Upper lobe of left lung (tissue), 6 donors: ENCODE measurements around the gene DHRS12. TPM values are rescaled to one million over a fixed set of nuclear protein-coding genes. Genes with fewer than 3 reads are reported as not detected.

ENCODE experiments used
- ATAC-seq, 2 donors: fragments of 200-7000 bp; cut with Tn5 transposase; one replicate each; pipeline ENCODE4 v1.9.1; 2022; ENCODE audit warnings: mild to moderate bottlenecking in 2 of 2, moderate library complexity in 2 of 2; ENCODE audit not compliant: low FRiP score in 2 of 2
- DNase-seq, 2 donors: peaks; one replicate each; pipeline ENCODE4 v3.0.0-alpha.2; 2019 to 2020
- H3K27ac ChIP-seq, 4 donors: fragments of 200-600 bp; sonication (generic); one replicate each; pipeline ENCODE4 v1.5.1; 2016 to 2019
- H3K27me3 ChIP-seq, 4 donors: fragments of 200-600 bp; sonication (generic); one replicate each; pipeline ENCODE4 v1.5.1; 2017 to 2019
- H3K36me3 ChIP-seq, 4 donors: fragments of 200-600 bp; sonication (generic); one replicate each; pipeline ENCODE4 v1.5.1; 2016 to 2019
- H3K4me1 ChIP-seq, 4 donors: fragments of 200-600 bp; sonication (generic); one replicate each; pipeline ENCODE4 v1.5.1; 2018 to 2019
- H3K4me3 ChIP-seq, 4 donors: fragments of 200-600 bp; sonication (generic); one replicate each; pipeline ENCODE4 v1.5.1; 2017 to 2019; ENCODE audit warnings: mild to moderate bottlenecking in 2 of 4, moderate library complexity in 1 of 4
- H3K9me3 ChIP-seq, 4 donors: fragments of 200-600 bp; sonication (generic); one replicate each; pipeline ENCODE4 v1.5.1; 2018 to 2019
- CTCF ChIP-seq, 6 experiments: fragments of 450-650 bp in 4 of 6; fragments of 200-600 bp in 2 of 6; sonication (generic) in 2 of 6; IDR thresholded peaks; one replicate each; pipeline ENCODE4 v1.5.1; 2016 to 2019; ENCODE audit warnings: antibody characterized with exemption in 6 of 6
- EP300 ChIP-seq, 4 donors: sonication (generic); formaldehyde crosslinking; IDR thresholded peaks; one replicate each; pipeline ENCODE4 v1.5.1; 2017; ENCODE audit warnings: antibody characterized with exemption in 4 of 4, control low read depth in 2 of 4
- POLR2A ChIP-seq, 4 donors: fragments of 450-650 bp; IDR thresholded peaks; one replicate each; pipeline ENCODE4 v1.5.1; 2016 to 2017; ENCODE audit warnings: antibody characterized with exemption in 4 of 4, mild to moderate bottlenecking in 2 of 4
- POLR2AphosphoS5 ChIP-seq, 2 donors: sonication (generic); formaldehyde crosslinking; IDR thresholded peaks; one replicate each; pipeline ENCODE4 v1.5.1; 2017; ENCODE audit warnings: antibody characterized with exemption in 2 of 2
- WGBS, 2 donors: methylation state at CpG; one replicate each; pipeline ENCODE4 v1.1.5; 2017 to 2018; 5-methylcytosine and 5-hydroxymethylcytosine counted together
- total RNA-seq, 6 donors: library from RNA; depleted of rRNA in 4 of 6; stranded (reverse); fragments of >200 nt in 4 of 6; gene quantifications; one replicate each; pipeline versions ENCODE4 v1.1.0 to v1.2.1, GENCODE V29; 2016 to 2021
- donor health status: DM: no; HTN: no; CAD: no; lungs with moderate emphysema.
- donor health status: DM: no; HTN: yes; CAD: no; lungs with severe emphysema.

DHRS12 gene
- total RNA-seq, 6 donors from 2014 or later = 11.7 to 19.1 (median 17.6) TPM

GRCh38 chr13:51769455-51770127, 34.4 kb downstream of the DHRS12 start:
- peak overlapping the region; percentile 37 to 68 (median 60) for H3K27ac ChIP-seq
- 53 to 60% methylated on average over 11 of the region's 11 CpGs for WGBS, 2 donors
- H3K27me3 ChIP-seq = no peaks in the 10 kb centered on the region
- ATAC-seq (peak; percentile 69 to 76), DNase-seq (peak; percentile 41 to 67)
- peaks cover 0 to 19% (median 2%) of the 10 kb centered on the region in 4 donors for H3K36me3 ChIP-seq
- H3K4me1 ChIP-seq = peaks cover 9 to 22% (median 16%) of the 10 kb centered on the region in 4 donors
- TF ChIP-seq POLR2AphosphoS5 (IDR thresholded peaks at IDR 0.05) (peak in 1 of 2 donors; percentile 65), EP300 (IDR thresholded peaks at IDR 0.05) (peak in 3 of 4 donors; percentile 57 to 94 (median 87)), CTCF (IDR thresholded peaks at IDR 0.05) (no peak)
- no peaks in the 10 kb centered on the region for H3K9me3 ChIP-seq
- H3K4me3 ChIP-seq = no peak overlapping the region

GRCh38 chr13:51768976-51769375, 35.0 kb downstream of the DHRS12 start:
- no peaks in the 10 kb centered on the region for H3K27me3 ChIP-seq
- TF ChIP-seq EP300 (IDR thresholded peaks at IDR 0.05) = no peak
- TF ChIP-seq POLR2A (IDR thresholded peaks at IDR 0.05) = no peak
- no peak for TF ChIP-seq POLR2AphosphoS5 (IDR thresholded peaks at IDR 0.05)
- TF ChIP-seq CTCF (IDR thresholded peaks at IDR 0.05) = no peak
- H3K4me3 ChIP-seq = no peak overlapping the region
- H3K4me1 ChIP-seq = peaks cover 15 to 28% (median 22%) of the 10 kb centered on the region in 4 donors
- no peaks in the 10 kb centered on the region for H3K9me3 ChIP-seq
- peaks cover 0 to 19% (median 2%) of the 10 kb centered on the region in 4 donors for H3K36me3 ChIP-seq
- no peak for ATAC-seq
- 96 to 99% methylated on average over 14 to 19 of the region's 19 CpGs for WGBS, 2 donors
- peak overlapping the region in 3 of 4 donors; percentile 37 to 65 (median 55) for H3K27ac ChIP-seq
- DNase-seq = peak in 1 of 2 donors; percentile 75

GRCh38 chr13:51768378-51768921, 35.5 kb downstream of the DHRS12 start:
- Histone ChIP-seq H3K36me3 (peaks cover 0 to 15% (median 2%) of the 10 kb centered on the region in 4 donors), H3K27me3 (no peaks in the 10 kb centered on the region), H3K4me3 (no peak overlapping the region), H3K9me3 (no peaks in the 10 kb centered on the region), H3K4me1 (peaks cover 16 to 30% (median 24%) of the 10 kb centered on the region in 4 donors), H3K27ac (no peak overlapping the region)
- ATAC-seq = no peak
- no peak for DNase-seq
- TF ChIP-seq EP300 (IDR thresholded peaks at IDR 0.05) (no peak), CTCF (IDR thresholded peaks at IDR 0.05) (no peak), POLR2A (IDR thresholded peaks at IDR 0.05) (no peak), POLR2AphosphoS5 (IDR thresholded peaks at IDR 0.05) (no peak)
- WGBS, 2 donors = 80 to 85% methylated on average over 10 to 15 of the region's 15 CpGs

GRCh38 chr13:51767100-51767499, 36.9 kb downstream of the DHRS12 start:
- DNase-seq (no peak), ATAC-seq (no peak)
- H3K27me3 ChIP-seq = no peaks in the 10 kb centered on the region
- H3K4me1 ChIP-seq = peaks cover 16 to 31% (median 24%) of the 10 kb centered on the region in 4 donors
- H3K4me3 ChIP-seq = no peak overlapping the region
- WGBS, 2 donors = 93 to 96% methylated on average over 5 to 8 of the region's 8 CpGs
- H3K36me3 ChIP-seq = peaks cover 0 to 13% (median 2%) of the 10 kb centered on the region in 4 donors
- H3K9me3 ChIP-seq = no peaks in the 10 kb centered on the region
- TF ChIP-seq POLR2AphosphoS5 (IDR thresholded peaks at IDR 0.05) (no peak), POLR2A (IDR thresholded peaks at IDR 0.05) (no peak)
- H3K27ac ChIP-seq = no peak overlapping the region

- TF ChIP-seq CTCF (IDR thresholded peaks at IDR 0.05) (no peak), EP300 (IDR thresholded peaks at IDR 0.05) (no peak), POLR2A (IDR thresholded peaks at IDR 0.05) (no peak), POLR2AphosphoS5 (IDR thresholded peaks at IDR 0.05) (no peak)
- H3K4me1 ChIP-seq = peaks cover 16 to 27% (median 19%) of the 10 kb centered on the region in 4 donors
- H3K27ac ChIP-seq = peak overlapping the region; percentile 64 to 81 (median 74)
- no peak for DNase-seq
- no peak for ATAC-seq
- H3K9me3 ChIP-seq = no peaks in the 10 kb centered on the region
- 61 to 72% methylated on average over 4 of the region's 4 CpGs for WGBS, 2 donors
- H3K4me3 ChIP-seq = peak overlapping the region in 1 of 4 donors; percentile 27
- peaks cover 0 to 18% (median 5%) of the 10 kb centered on the region in 4 donors for H3K36me3 ChIP-seq
- H3K27me3 ChIP-seq = no peaks in the 10 kb centered on the region
These were observed 38.8 kb downstream of the DHRS12 start for GRCh38 chr13:51765142-51765515.
